Spleen (tissue), 11 donors: ENCODE measurements around the gene THRAP3. TPM values are rescaled to one million over a fixed set of nuclear protein-coding genes. Genes with fewer than 3 reads are reported as not detected.

ENCODE experiments used
- DNase-seq: peaks from one replicate; pipeline ENCODE4 v3.0.0-alpha.2; 2020
- H3K27ac ChIP-seq, 8 donors: fragments of 200-600 bp; sonication (generic) in 7 of 8; 1 replicate in 4 of 8; 2 replicates in 4 of 8; pipeline versions ENCODE4 v1.5.0 to v1.8.0; 2016 to 2021; ENCODE audit warnings: inconsistent platforms in 4 of 8, mild to moderate bottlenecking in 4 of 8, moderate library complexity in 1 of 8
- H3K27me3 ChIP-seq, 7 donors: fragments of 200-600 bp; sonication (generic) in 6 of 7; replicated peaks in 1 of 7; 1 replicate in 4 of 7; 2 replicates in 3 of 7; pipeline versions ENCODE4 v1.5.0 to v1.8.0; 2016 to 2021; ENCODE audit warnings: inconsistent platforms in 3 of 7, mild to moderate bottlenecking in 1 of 7
- H3K36me3 ChIP-seq, 6 donors: fragments of 200-600 bp; sonication (generic) in 5 of 6; 1 replicate in 4 of 6; 2 replicates in 2 of 6; pipeline versions ENCODE4 v1.5.0 to v1.8.0; 2016 to 2021; ENCODE audit warnings: inconsistent platforms in 2 of 6
- H3K4me1 ChIP-seq, 6 donors: fragments of 200-600 bp; sonication (generic) in 5 of 6; 1 replicate in 3 of 6; 2 replicates in 3 of 6; pipeline versions ENCODE4 v1.5.0 to v1.8.0; 2016 to 2021; ENCODE audit warnings: inconsistent platforms in 3 of 6
- H3K4me3 ChIP-seq, 8 donors: fragments of 200-600 bp; sonication (generic) in 7 of 8; 1 replicate in 4 of 8; 2 replicates in 4 of 8; pipeline versions ENCODE4 v1.5.0 to v1.8.0; 2016 to 2021; ENCODE audit warnings: inconsistent platforms in 4 of 8, mild to moderate bottlenecking in 4 of 8, moderate library complexity in 2 of 8
- H3K9me3 ChIP-seq, 8 donors: fragments of 200-600 bp; sonication (generic) in 7 of 8; 1 replicate in 4 of 8; 2 replicates in 4 of 8; pipeline versions ENCODE4 v1.5.0 to v1.8.0; 2016 to 2021; ENCODE audit warnings: inconsistent platforms in 4 of 8
- POLR2A ChIP-seq, 3 donors: fragments of 450-650 bp; IDR thresholded peaks; one replicate each; pipeline ENCODE4 v1.5.1; 2017; ENCODE audit warnings: antibody characterized with exemption in 3 of 3, mild to moderate bottlenecking in 1 of 3
- POLR2AphosphoS5 ChIP-seq, 3 donors: sonication (generic); formaldehyde crosslinking; IDR thresholded peaks; one replicate each; pipeline ENCODE4 v1.5.1; 2017; ENCODE audit warnings: antibody characterized with exemption in 3 of 3
- whole genome bisulfite sequencing, 5 donors: extraction: QIAGEN DNeasy Blood & Tissue Kit in 3 of 5; methylation state at CpG; one replicate each; pipeline versions ENCODE4 v1.1.5 to v1.1.7; 2013 to 2018; 5-methylcytosine and 5-hydroxymethylcytosine counted together
- intact Hi-C: fragments of 100-400 bp; cut with DNase I; formaldehyde crosslinking; loops from one replicate; pipeline ENCODE4 v1.15.0; 2023; ENCODE audit warnings: low total_unique reads
- polyA plus RNA-seq, 3 donors: library from polyadenylated mRNA; stranded (reverse); fragments of 200-250 nt; gene quantifications; one replicate each; pipeline ENCODE4 v1.2.1, GENCODE V29; 2013
- total RNA-seq, 7 donors: library from RNA; depleted of rRNA in 3 of 7; stranded (reverse); fragments of >200 nt in 3 of 7; fragmentation: NEBNext Ultra II Directional in 4 of 7; extraction: Animal tissue kit (Norgen Biotek cat#: 25700) in 4 of 7; gene quantifications; one replicate each; pipeline versions ENCODE4 v1.1.0 to v1.2.1, GENCODE V29; 2016 to 2021
- TF ChIP-seq, protein P1 (sequence below), 11 experiments: fragments of 200-600 bp in 7 of 11; fragments of 450-650 bp in 4 of 11; sonication (generic) in 4 of 11; IDR thresholded peaks in 8 of 11; conservative IDR thresholded peaks in 3 of 11; 1 replicate in 7 of 11; 2 replicates in 4 of 11; pipeline versions ENCODE4 v1.4.0 to v1.8.0; 2016 to 2021; ENCODE audit warnings: antibody characterized with exemption in 11 of 11, inconsistent platforms in 4 of 11, mild to moderate bottlenecking in 1 of 11
- donor health status: healthy with polysubstance abuse.
- donor health status: DM: no; HTN: no; CAD: no; lungs with moderate emphysema.
- donor health status: DM: no; HTN: no; CAD: no.
- donor health status: Bipolar disorder and iron deficiency.
- donor health status: healthy.
- donor health status: DM: no; HTN: no; CAD: no.
- donor health status: DM: yes; HTN: yes; CAD: no.

THRAP3 gene
- total and polyA plus RNA-seq, 10 donors: 21.2 to 109 (median 86.4) TPM

DNA sequence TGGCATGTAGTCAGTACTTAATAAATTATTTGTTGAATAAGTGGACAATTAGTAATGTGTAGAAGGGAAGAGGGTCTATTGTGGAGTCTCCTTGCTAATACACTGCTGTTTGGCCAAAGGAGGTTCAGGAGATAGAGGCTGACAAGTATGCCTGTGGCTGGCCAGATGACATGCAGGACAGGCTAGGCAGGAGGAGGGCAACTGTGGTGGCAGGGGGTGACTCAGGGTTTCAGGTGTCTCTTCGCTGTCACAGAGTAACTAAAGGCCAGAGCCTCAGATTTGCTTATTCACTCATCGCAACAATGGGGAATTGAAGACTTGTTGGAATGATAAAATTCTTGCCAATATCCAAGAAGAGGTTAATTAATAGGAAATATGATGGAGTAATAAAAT lies 33.1 kb downstream of the THRAP3 start:
- peak overlapping the region in 3 of 8 donors; percentile 18 to 59 (median 38) for H3K27ac ChIP-seq
- H3K4me3 ChIP-seq: no peak overlapping the region
- H3K9me3 ChIP-seq: no peaks in the 10 kb centered on the region
- H3K27me3 ChIP-seq: no peaks in the 10 kb centered on the region
- no peak for TF ChIP-seq POLR2A (IDR thresholded peaks at IDR 0.05)
- TF ChIP-seq POLR2AphosphoS5 (IDR thresholded peaks at IDR 0.05): no peak
- TF ChIP-seq, protein P1, sequence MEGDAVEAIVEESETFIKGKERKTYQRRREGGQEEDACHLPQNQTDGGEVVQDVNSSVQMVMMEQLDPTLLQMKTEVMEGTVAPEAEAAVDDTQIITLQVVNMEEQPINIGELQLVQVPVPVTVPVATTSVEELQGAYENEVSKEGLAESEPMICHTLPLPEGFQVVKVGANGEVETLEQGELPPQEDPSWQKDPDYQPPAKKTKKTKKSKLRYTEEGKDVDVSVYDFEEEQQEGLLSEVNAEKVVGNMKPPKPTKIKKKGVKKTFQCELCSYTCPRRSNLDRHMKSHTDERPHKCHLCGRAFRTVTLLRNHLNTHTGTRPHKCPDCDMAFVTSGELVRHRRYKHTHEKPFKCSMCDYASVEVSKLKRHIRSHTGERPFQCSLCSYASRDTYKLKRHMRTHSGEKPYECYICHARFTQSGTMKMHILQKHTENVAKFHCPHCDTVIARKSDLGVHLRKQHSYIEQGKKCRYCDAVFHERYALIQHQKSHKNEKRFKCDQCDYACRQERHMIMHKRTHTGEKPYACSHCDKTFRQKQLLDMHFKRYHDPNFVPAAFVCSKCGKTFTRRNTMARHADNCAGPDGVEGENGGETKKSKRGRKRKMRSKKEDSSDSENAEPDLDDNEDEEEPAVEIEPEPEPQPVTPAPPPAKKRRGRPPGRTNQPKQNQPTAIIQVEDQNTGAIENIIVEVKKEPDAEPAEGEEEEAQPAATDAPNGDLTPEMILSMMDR (IDR thresholded peaks at IDR 0.05 in 8 of 11, conservative IDR thresholded peaks at IDR 0.05 in 3 of 11): no peak
- 79 to 95% (median 87%) methylated on average over 2 of the region's 2 CpGs for WGBS, 5 donors
- peaks cover 0 to 57% (median 26%) of the 10 kb centered on the region in 6 donors for H3K36me3 ChIP-seq
- DNase-seq: no peak
- intact Hi-C loops: no loop called here
- peaks cover 6 to 67% (median 55%) of the 10 kb centered on the region in 6 donors for H3K4me1 ChIP-seq

DNA sequence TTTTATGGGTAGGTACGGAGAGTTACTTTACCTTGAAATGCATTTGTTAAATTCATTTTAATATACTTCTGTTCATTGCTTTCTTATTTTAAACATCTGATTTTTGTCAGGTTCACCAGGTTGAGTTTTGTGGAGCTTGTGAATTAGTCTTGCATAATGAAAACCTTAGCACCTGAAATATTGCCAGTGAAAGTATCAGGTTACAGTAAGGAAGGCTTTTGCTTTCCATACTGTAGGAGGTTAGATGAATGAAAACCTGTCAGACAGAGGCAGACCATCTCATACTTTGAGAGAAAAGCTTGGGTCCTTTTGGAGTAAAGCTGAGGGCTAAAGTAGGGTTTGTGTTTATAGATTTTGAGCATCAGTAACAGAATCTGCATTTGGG lies 34.7 kb downstream of the THRAP3 start:
- intact Hi-C loops: no loop called here
- Histone ChIP-seq H3K27ac (peak overlapping the region in 2 of 8 donors; percentile 34 to 38), H3K4me3 (no peak overlapping the region), H3K36me3 (peaks cover 0 to 66% (median 33%) of the 10 kb centered on the region in 6 donors), H3K9me3 (no peaks in the 10 kb centered on the region), H3K4me1 (peaks cover 0 to 61% (median 42%) of the 10 kb centered on the region in 6 donors), H3K27me3 (no peaks in the 10 kb centered on the region)
- DNase-seq: no peak
- WGBS, 5 donors: 91 to 98% (median 95%) methylated on average over 1 of the region's 1 CpG
- TF ChIP-seq POLR2A (IDR thresholded peaks at IDR 0.05) (no peak), POLR2AphosphoS5 (IDR thresholded peaks at IDR 0.05) (no peak)
- TF ChIP-seq, protein P1 (IDR thresholded peaks at IDR 0.05 in 8 of 11, conservative IDR thresholded peaks at IDR 0.05 in 3 of 11): no peak

DNA sequence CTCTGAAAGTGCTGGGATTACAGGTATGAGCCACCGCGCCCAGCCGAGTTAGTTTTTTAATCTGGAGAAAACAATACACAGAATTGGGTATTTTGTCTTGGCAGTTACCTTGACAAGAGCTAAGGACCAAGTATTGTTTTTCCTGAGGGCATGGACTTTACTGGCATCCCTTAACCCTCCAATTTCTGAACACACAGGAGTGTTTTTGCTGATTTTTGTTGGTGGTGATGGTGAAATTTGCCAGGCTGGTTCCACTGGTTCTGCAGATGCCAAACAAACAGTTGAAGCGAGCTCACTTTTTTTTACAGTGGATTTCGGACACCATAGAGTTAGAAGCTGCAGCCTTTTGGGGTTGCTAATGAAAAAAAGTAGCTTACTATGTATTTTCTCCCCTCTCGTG lies 44.7 kb downstream of the THRAP3 start:
- DNase-seq: no peak
- TF ChIP-seq, protein P1 (IDR thresholded peaks at IDR 0.05 in 8 of 11, conservative IDR thresholded peaks at IDR 0.05 in 3 of 11): no peak
- TF ChIP-seq POLR2A (IDR thresholded peaks at IDR 0.05) (no peak), POLR2AphosphoS5 (IDR thresholded peaks at IDR 0.05) (no peak)
- Histone ChIP-seq H3K36me3 (peaks cover 0 to 94% (median 24%) of the 10 kb centered on the region in 6 donors), H3K27ac (peak overlapping the region in 1 of 8 donors; percentile 14), H3K9me3 (no peaks in the 10 kb centered on the region), H3K27me3 (no peaks in the 10 kb centered on the region), H3K4me1 (peaks cover 0 to 73% (median 18%) of the 10 kb centered on the region in 6 donors), H3K4me3 (no peak overlapping the region)
- 89 to 95% (median 91%) methylated on average over 6 of the region's 6 CpGs for WGBS, 5 donors
- intact Hi-C loops: no loop called here

DNA sequence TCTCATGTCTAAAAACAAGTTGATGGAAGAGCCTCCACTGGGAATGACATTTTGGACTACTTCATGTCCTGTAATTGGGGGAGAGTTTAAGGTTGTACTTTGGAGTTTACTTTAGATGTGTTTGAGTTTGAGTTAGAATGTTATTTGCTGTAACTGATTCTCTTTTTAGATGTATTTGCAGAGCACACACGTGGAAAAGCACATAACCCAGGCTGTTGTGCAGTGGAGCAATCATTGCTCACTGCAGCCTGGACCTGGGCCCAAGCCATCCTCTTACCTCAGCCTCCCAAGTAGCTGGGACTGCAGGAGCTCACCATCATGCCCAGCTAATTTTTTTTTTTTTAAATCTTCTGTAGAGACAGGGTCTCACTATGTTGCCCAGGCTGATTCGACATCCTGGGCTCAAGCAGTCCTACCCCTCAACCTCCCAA lies 45.2 kb downstream of the THRAP3 start:
- no peaks in the 10 kb centered on the region for H3K27me3 ChIP-seq
- no peak for DNase-seq
- WGBS, 5 donors: 68 to 88% (median 78%) methylated on average over 2 of the region's 2 CpGs
- TF ChIP-seq POLR2AphosphoS5 (IDR thresholded peaks at IDR 0.05) (no peak), POLR2A (IDR thresholded peaks at IDR 0.05) (no peak)
- TF ChIP-seq, protein P1 (IDR thresholded peaks at IDR 0.05 in 8 of 11, conservative IDR thresholded peaks at IDR 0.05 in 3 of 11): no peak
- no peak overlapping the region for H3K4me3 ChIP-seq
- intact Hi-C loops: no loop called here
- peaks cover 0 to 70% (median 18%) of the 10 kb centered on the region in 6 donors for H3K4me1 ChIP-seq
- H3K9me3 ChIP-seq: no peaks in the 10 kb centered on the region
- H3K27ac ChIP-seq: no peak overlapping the region
- peaks cover 0 to 94% (median 22%) of the 10 kb centered on the region in 6 donors for H3K36me3 ChIP-seq
